Smooth muscle cell (in vitro differentiated cells): ENCODE data around the gene LRRC53. TPM values are rescaled to one million over a fixed set of nuclear protein-coding genes. Genes with fewer than 3 reads are reported as not detected.

Experiments
- DNase-seq: peaks from one replicate; lab custom pipeline; 2025; ENCODE audit not compliant: unreplicated experiment; lab: John Stamatoyannopoulos, UW
- H2AFZ ChIP-seq: fragments of 200-600 bp; sonication (generic); 2 replicates; pipeline ENCODE4 v1.6.0; 2016; ENCODE audit warnings: antibody characterized with exemption, low read depth, mild to moderate bottlenecking
- H3F3A ChIP-seq: fragments of 200-600 bp; sonication (generic); 2 replicates; pipeline ENCODE4 v1.6.0; 2017; ENCODE audit warnings: antibody characterized with exemption, low read depth
- H3K27ac ChIP-seq: fragments of 200-600 bp; sonication (generic); 2 replicates; pipeline ENCODE4 v1.5.1; 2016; ENCODE audit warnings: low read depth, mild to moderate bottlenecking
- H3K27me3 ChIP-seq: fragments of 200-600 bp; sonication (generic); 2 replicates; pipeline ENCODE4 v1.6.1; 2016; ENCODE audit warnings: low read depth, mild to moderate bottlenecking
- H3K36me3 ChIP-seq: fragments of 200-600 bp; sonication (generic); 2 replicates; pipeline ENCODE4 v1.5.1; 2016; ENCODE audit warnings: low read depth
- H3K4me1 ChIP-seq: fragments of 200-600 bp; sonication (generic); 2 replicates; pipeline ENCODE4 v1.5.1; 2016; ENCODE audit warnings: low read depth
- H3K4me2 ChIP-seq: fragments of 200-600 bp; sonication (generic); 2 replicates; pipeline ENCODE4 v1.6.0; 2016; ENCODE audit warnings: mild to moderate bottlenecking
- H3K4me3 ChIP-seq: fragments of 200-600 bp; sonication (generic); 2 replicates; pipeline ENCODE4 v1.5.1; 2016; ENCODE audit warnings: mild to moderate bottlenecking
- H3K79me2 ChIP-seq: fragments of 200-600 bp; sonication (generic); 2 replicates; pipeline ENCODE4 v1.6.0; 2016; ENCODE audit warnings: low read depth, mild to moderate bottlenecking
- H3K9ac ChIP-seq: fragments of 200-600 bp; sonication (generic); 2 replicates; pipeline ENCODE4 v1.6.0; 2016; ENCODE audit warnings: low read depth
- H3K9me3 ChIP-seq: fragments of 200-600 bp; sonication (generic); replicated peaks from 2 replicates; pipeline ENCODE4 v1.5.1; 2016; ENCODE audit warnings: low read depth
- H4K20me1 ChIP-seq: fragments of 200-600 bp; sonication (generic); 2 replicates; pipeline ENCODE4 v1.6.0; 2016; ENCODE audit warnings: low read depth
- WGBS: methylation state at CpG from one replicate; pipeline ENCODE4 v1.1.7; 2016; ENCODE audit warnings: low lambda C conversion rate; 5-methylcytosine and 5-hydroxymethylcytosine counted together
- polyA plus RNA-seq: library from polyadenylated mRNA; unstranded; fragments of >200 nt; fragmentation: Nextera tagmentation; extraction: Ambion mirVana; gene quantifications from 2 replicates; pipeline ENCODE4 v1.2.1, GENCODE V29; 2016
- total RNA-seq: library from RNA; depleted of rRNA; stranded (reverse); fragments of >200 nt; gene quantifications from 2 replicates; pipeline ENCODE4 v1.2.3, GENCODE V29; 2014
- TF ChIP-seq, protein P1 (sequence below): fragments of 200-600 bp; sonication (generic); IDR thresholded peaks from 2 replicates; pipeline ENCODE4 v1.5.1; 2017; ENCODE audit warnings: borderline replicate concordance, mild to moderate bottlenecking, antibody characterized with exemption; ENCODE audit not compliant: insufficient read depth, poor library complexity, severe bottlenecking

Gene LRRC53, protein sequence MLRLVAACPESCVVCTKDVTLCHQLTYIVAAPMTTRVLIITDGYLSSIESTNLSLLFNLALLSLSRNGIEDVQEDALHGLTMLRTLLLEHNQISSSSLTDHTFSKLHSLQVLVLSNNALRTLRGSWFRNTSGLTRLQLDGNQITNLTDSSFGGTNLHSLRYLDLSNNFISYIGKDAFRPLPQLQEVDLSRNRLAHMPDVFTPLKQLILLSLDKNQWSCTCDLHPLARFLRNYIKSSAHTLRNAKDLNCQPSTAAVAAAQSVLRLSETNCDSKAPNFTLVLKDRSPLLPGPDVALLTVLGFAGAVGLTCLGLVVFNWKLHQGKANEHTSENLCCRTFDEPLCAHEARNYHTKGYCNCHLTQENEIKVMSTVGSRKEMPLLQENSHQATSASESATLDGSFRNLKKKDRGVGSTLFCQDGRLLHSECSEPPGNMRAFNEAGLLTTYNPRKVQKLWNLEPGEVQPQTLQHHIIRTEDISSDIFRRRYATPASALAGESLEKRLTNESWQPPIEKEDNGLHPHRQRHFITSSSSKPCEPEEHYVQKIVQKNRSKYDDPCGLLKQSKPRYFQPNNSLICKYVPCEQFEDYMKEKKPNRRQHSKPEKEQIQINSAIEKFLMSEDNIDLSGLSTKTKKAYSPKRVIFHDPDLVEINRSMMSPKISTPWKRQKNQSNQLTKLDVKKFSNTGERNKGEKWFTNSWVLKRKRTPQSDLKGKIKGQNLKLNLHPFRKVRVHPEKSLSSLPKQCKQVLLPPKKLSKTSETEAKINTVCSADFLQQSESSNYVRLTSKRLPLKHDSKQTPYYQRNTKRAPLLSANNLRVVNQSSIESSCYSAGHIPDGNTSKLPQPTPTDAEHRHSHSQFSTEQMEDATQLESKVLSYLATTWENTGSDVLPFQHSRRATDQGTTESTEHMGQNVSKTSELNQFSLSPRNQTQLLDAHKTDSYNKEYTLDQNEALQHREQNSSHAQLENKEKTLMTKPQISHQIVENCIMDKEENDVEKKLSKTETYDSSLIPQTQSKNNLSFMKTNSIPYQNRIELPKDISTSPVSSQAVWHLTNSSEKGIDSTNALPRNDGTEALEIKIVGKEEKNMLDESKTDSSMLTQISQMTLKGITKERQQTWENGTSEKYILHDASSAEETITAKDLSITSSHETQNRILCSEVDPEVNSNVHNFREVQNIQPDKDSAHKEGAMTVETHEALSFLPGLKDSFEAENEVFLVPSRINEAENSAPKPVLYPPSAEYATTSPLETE
- total RNA-seq: not detected in 2 replicates
- not detected in 2 replicates for polyA plus RNA-seq

DNA sequence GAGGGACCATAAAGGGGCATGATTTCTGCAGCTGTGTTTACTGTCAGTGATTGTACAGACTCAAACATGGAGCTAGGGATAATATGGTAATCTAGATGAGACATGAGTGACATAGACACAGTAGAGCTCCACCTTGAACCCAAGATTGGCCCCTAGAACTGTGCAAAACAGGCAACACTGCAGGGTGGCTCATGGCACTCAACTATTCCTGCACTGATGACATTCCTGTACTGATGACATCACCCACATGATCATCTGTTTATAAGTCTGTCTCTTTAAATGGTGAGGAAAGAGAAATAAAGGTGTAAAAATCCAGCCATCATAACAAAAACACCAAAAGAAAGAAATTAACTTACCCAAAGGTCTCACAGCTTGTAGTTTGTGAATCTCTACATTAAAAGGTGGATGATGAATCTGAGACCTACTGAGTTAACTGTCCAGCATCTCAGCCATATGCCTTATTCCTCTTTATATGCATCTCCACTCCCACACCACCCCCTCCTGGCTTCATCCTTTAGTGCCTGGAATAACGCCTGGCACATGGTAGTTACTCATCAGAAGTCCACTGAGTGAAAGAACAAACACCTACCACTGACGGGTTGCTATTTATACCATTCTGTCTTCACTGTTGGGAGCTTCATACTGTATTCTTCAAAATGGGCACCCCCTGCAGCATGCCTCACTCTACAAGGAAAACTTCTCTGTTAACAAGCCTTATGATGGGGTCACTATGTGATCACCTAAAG is at the start of gene LRRC53:
LRRC53 (minus strand) TSS at position 442 of the 746 bp plus-strand sequence. CDS start 29,262 bp downstream, outside the sequence.
- no peak within 1 kb of the TSS for H3K4me2 ChIP-seq
- TF ChIP-seq, protein P1, sequence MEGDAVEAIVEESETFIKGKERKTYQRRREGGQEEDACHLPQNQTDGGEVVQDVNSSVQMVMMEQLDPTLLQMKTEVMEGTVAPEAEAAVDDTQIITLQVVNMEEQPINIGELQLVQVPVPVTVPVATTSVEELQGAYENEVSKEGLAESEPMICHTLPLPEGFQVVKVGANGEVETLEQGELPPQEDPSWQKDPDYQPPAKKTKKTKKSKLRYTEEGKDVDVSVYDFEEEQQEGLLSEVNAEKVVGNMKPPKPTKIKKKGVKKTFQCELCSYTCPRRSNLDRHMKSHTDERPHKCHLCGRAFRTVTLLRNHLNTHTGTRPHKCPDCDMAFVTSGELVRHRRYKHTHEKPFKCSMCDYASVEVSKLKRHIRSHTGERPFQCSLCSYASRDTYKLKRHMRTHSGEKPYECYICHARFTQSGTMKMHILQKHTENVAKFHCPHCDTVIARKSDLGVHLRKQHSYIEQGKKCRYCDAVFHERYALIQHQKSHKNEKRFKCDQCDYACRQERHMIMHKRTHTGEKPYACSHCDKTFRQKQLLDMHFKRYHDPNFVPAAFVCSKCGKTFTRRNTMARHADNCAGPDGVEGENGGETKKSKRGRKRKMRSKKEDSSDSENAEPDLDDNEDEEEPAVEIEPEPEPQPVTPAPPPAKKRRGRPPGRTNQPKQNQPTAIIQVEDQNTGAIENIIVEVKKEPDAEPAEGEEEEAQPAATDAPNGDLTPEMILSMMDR: no peak
- no peak for DNase-seq
- no peak within 1 kb of the TSS for H2AFZ ChIP-seq
- H3K27ac ChIP-seq: no peak within 1 kb of the TSS
- no peaks in the 10 kb centered on the region for H4K20me1 ChIP-seq
- 51% methylated on average over 2 of the region's 2 CpGs for WGBS
- no peaks in the 10 kb centered on the region for H3K9me3 ChIP-seq
- no peaks in the 10 kb centered on the region for H3K36me3 ChIP-seq
- H3K4me1 ChIP-seq: peaks cover 11% of the 10 kb centered on the region
- no peaks in the 10 kb centered on the region for H3K27me3 ChIP-seq
- H3F3A ChIP-seq: peaks cover 11% of the 10 kb centered on the region
- H3K79me2 ChIP-seq: no peaks in the 10 kb centered on the region
- H3K4me3 ChIP-seq: no peak within 1 kb of the TSS
- no peak within 1 kb of the TSS for H3K9ac ChIP-seq

DNA sequence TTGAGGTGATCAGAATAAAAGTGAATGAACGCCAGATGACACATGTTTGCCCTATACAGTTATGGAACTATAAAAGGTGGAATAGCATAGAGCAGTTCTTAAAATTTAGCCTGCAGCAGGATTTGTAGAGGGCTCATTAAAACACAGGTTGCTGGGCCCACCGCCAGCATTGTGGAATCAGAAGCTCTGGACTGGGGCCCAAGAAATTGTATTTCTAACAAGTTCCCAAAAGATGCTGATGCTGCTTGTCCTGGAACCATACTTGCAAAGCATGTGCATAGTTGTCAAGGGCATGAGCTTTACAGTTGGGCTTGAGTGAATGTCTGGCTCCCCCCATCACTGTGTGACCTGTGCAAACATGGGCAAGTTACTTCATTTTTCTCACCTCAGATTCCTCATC is 37.5 kb upstream of the LRRC53 start:
- Histone ChIP-seq H3K9me3 (no peaks in the 10 kb centered on the region), H3F3A (no peaks in the 10 kb centered on the region), H3K4me3 (no peak overlapping the region), H3K27me3 (no peaks in the 10 kb centered on the region), H2AFZ (no peak overlapping the region), H3K4me2 (no peak overlapping the region), H3K4me1 (no peaks in the 10 kb centered on the region), H3K9ac (no peak overlapping the region), H4K20me1 (no peaks in the 10 kb centered on the region), H3K36me3 (no peaks in the 10 kb centered on the region), H3K27ac (no peak overlapping the region), H3K79me2 (no peaks in the 10 kb centered on the region)
- WGBS: 94% methylated on average over 2 of the region's 2 CpGs
- DNase-seq: no peak
- TF ChIP-seq, protein P1: no peak

DNA sequence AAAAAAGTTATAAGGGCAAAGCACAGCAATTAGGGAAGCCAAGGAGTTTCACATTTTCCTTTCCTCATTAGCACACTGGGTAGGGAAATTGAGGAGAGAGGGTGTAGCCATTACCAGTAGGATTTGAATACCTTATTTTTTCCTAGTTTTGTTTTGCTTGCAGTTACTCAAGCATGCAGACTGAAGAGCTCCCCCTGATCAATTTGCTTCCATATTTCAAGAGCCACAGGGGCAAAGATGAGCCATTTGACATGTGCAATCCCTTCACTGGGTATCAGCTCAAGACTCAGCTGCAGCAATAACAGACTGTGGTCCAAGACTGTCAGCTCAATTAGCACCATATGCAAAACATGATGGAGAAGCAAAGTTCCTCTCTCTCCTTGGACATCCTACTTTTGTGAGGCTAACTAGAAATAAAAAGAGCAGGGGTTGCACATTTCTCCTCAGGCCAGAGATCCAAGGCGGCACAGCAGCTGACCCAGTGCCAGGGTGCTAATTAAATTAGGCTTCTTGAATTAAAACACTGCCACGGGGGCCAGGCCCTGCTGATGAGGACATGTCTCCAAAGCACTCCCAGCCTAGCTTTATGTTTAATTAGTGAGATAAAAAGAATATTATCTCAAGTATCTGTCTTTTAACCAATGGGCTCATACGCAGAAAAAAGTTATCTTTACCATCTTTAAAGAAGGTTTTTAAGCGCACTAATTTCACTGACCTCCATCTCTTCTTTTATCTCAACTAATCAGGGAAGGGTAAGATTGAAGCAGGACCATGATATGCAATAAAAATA is 36.7 kb upstream of the LRRC53 start:
- Histone ChIP-seq H3K4me3 (no peak overlapping the region), H3K27ac (no peak overlapping the region), H3K4me1 (no peaks in the 10 kb centered on the region), H3K79me2 (no peaks in the 10 kb centered on the region), H3F3A (no peaks in the 10 kb centered on the region), H3K36me3 (no peaks in the 10 kb centered on the region), H2AFZ (no peak overlapping the region), H3K4me2 (no peak overlapping the region), H3K9me3 (no peaks in the 10 kb centered on the region), H3K9ac (no peak overlapping the region), H3K27me3 (no peaks in the 10 kb centered on the region), H4K20me1 (no peaks in the 10 kb centered on the region)
- WGBS: 88% methylated on average over 4 of the region's 4 CpGs
- TF ChIP-seq, protein P1: no peak
- no peak for DNase-seq
